Measurements from ENCODE around the gene VWA5A.

VWA5A gene, protein sequence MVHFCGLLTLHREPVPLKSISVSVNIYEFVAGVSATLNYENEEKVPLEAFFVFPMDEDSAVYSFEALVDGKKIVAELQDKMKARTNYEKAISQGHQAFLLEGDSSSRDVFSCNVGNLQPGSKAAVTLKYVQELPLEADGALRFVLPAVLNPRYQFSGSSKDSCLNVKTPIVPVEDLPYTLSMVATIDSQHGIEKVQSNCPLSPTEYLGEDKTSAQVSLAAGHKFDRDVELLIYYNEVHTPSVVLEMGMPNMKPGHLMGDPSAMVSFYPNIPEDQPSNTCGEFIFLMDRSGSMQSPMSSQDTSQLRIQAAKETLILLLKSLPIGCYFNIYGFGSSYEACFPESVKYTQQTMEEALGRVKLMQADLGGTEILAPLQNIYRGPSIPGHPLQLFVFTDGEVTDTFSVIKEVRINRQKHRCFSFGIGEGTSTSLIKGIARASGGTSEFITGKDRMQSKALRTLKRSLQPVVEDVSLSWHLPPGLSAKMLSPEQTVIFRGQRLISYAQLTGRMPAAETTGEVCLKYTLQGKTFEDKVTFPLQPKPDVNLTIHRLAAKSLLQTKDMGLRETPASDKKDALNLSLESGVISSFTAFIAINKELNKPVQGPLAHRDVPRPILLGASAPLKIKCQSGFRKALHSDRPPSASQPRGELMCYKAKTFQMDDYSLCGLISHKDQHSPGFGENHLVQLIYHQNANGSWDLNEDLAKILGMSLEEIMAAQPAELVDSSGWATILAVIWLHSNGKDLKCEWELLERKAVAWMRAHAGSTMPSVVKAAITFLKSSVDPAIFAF

GRCh38 chr11:124114942-124115781 lies at the start of gene VWA5A:
Gene VWA5A (plus strand): TSS chr11:124115450. CDS start chr11:124117512, 2,062 bp downstream.
- peak; percentile 72 to 77 for DNase-seq

DNA sequence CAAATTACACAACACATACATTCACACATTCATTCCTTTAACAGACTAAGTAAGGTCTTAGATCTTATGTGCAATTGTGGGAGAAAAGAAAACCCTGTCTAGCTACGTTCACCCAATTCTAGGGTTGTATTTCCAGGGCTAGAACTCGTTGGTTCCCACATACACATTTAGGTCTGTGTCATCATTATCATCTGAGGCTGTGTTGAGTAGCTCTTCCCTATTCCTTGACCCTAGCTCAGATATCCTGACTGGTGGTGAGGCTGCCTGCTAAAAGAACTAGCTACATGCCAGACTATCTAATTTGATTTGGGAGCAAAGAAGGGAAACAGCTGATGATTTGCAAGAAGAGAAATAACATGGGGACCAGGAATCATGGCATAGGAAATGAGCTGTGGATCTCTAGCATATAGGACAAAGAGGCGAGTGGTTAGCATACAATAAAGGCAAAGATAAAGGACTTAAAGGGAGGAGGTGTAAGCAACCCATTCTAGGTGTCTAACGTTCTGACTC lies 46.6 kb upstream of the VWA5A start:
- DNase-seq: no peak

GRCh38 chr11:124069429-124070401 lies 45.5 kb upstream of the VWA5A start:
- DNase-seq: peak; percentile 9 to 16

- peak; percentile 54 for DNase-seq
Measured at GRCh38 chr11:124070915-124071622, 44.2 kb upstream of the VWA5A start.

DNA sequence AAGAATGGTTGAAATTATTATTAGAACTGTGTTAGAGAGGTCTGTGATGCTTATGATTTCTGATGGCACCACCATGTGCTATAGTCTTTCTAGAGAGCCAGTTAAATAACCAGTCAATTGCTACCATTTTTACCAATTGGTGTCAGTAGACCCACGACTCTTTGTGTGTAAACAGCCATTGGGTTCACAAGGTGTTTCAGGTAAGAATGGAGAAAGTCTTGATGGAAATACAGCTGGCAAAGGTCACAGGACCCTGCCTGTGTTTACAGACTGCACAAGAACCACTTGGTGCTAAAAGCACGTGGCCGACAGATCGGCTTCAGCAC lies 43.7 kb upstream of the VWA5A start:
- no peak for DNase-seq

DNA sequence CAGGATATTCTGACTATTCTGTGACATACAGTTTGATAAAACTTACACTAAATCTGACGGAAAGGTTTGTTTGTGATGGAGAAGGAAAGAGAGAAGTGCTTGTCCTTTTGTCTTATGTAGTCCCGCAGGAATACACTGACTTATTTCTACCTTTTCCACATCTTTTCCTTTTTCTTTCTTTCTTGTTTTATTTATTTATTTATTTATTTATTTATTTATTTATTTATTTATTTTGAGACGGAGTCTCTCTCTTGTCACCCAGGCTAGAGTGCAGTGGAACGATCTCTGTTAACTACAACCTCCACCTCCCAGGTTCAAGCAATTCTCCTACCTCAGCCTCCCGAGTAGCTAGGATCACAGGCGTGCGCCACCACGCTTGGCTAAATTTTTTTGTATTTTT lies 43.1 kb upstream of the VWA5A start:
- no peak for DNase-seq

GRCh38 chr11:124074554-124074953 lies 40.7 kb upstream of the VWA5A start:
- no peak for DNase-seq

DNA sequence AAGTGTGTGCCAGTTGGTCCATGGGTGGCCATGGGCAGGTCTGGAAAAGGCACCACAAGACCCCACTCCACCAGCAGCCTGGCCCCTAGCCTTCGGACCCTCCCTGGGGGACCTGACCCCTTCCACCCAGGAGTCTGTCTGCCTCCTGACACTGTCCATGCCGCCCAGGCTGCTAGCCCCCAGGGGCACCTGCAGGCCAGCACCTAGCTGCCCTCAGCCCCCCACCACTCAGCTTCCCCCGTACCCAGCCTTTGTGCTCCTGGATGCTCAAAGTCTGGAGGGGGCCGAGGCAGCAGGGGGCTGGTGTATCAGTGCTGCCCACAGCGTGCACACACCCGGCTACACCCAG lies 39.8 kb upstream of the VWA5A start:
- DNase-seq: no peak

DNA sequence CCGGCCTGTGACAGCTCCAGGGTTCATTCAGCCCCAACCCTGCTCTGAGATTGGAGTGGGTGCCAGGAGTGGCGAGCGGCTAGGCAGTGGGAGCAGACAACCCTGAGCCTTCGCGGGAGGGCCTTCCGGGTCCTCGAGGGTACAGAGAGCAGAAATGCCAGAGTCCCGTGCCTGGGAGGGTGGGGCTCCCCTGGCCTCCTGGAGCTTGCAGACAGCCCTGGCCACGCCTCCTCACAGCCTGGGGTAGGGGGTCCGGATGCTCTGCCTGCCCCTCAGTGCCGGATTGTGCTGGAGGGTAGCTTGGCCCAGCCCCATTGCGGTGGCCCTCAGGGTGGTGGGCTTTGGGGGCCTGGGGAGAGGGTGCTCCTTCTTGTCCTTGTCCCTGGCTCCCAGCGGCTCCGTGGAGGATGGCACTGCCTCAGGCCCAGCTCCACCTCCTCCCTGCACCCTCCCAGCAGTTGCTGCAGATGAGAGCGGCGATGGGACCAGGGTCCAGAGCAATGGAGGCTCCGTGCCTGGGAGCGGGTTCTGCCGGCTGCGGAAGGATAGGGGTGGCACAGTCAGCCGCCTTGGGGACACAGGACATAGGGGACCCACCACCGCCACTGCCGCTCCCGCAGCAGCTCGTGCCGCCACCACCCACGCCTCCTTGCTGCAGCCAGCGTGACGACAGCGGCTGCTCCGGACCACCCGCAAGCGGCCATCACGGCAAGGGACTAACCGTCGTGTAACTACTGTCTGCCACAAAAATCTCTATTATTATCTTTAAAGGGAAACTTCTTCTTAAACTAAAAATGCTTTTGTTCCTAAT lies 39.2 kb upstream of the VWA5A start:
- DNase-seq: no peak

GRCh38 chr11:124077266-124077665 lies 38.0 kb upstream of the VWA5A start:
- no peak for DNase-seq

DNA sequence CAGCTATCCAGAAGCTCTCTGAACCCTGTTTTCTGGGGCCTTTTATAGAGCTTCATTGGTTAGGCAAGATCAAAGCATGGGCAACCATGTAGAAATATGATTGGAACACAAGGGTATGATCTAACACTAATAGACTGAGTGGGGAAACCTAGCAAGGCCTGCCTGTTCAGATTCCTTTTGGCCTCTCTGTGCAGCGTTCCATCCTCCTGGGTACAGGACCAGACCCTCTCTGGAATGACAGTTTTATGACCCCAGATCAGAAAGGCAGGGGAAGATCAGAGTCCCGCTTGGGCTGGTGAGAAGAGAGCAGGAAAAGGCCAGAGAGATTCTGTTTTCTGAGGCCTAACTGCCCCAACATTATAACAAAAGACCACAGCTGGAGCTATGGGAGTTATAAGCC lies 36.7 kb upstream of the VWA5A start:
- no peak for DNase-seq

- no peak for DNase-seq
Measured at GRCh38 chr11:124079631-124080326, 35.5 kb upstream of the VWA5A start.

DNA sequence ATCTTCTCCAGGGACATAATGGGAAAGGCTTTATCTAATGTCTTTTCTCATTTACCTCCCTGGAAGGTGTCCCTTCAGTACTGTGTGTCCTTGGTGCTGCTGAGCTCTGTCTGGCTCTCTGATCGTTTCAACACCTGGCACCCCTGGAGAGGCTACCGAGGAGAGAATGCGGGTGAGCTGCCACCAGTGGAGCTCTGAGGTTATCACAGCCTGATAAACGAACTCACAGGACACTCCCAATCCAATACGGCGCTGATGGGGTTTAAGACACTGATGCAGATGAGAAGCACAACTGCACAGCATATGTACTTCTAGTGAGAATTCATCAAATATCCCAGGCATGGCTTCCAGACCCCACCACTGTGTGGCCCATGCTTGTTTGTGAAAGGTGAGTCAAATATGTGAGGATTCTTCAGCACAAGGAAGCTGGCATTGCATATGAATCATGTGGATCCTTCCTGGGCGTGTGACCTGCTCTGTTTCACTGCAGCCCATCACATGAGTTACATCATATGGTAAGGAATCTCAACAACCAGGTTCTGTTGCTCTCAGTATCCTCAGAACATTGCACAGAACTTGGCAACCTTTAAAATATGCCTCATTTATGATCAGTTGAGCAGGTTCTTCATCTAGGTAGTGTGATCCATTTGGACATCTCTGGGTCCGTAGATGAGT lies 34.8 kb upstream of the VWA5A start:
- no peak for DNase-seq

DNA sequence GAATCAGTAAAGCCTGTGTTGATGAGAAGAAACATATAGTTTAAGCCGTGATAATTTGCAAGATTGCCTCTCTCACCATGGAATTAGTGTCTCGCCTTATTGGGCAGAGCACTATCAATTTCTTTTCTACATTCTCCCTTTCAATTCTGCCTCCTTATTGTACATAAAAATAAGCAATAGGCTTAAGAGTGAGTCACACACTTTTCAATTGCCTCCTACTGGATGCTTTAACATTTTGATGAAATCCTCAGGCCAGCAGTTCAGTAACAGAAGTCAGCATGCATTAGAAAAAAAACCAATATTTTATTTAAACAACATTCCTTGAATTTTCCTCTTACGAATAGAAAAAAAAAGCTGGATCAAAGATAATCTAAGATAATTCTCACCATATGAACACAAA lies 33.8 kb upstream of the VWA5A start:
- DNase-seq: no peak

- DNase-seq: no peak
Measured at GRCh38 chr11:124082371-124082770, 32.9 kb upstream of the VWA5A start.

DNA sequence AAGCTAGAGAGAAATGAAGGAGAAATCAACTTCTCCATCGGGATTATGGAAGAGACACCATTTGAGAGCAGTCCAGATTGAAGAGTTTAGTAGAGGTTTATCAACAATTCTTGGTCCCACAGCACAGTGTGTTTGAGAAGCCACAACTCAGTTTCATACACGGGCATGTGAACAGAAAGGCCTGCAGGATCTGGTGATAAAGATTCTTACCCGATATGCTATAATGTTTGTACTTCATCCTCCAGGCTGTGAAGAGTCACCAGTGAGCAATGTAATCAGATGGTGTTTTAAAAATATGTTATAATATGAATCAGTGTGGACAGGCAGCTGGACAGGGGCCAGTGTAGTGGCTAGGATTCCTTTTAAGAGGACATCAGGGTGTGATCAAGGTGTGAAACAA lies 29.7 kb upstream of the VWA5A start:
- no peak for DNase-seq

DNA sequence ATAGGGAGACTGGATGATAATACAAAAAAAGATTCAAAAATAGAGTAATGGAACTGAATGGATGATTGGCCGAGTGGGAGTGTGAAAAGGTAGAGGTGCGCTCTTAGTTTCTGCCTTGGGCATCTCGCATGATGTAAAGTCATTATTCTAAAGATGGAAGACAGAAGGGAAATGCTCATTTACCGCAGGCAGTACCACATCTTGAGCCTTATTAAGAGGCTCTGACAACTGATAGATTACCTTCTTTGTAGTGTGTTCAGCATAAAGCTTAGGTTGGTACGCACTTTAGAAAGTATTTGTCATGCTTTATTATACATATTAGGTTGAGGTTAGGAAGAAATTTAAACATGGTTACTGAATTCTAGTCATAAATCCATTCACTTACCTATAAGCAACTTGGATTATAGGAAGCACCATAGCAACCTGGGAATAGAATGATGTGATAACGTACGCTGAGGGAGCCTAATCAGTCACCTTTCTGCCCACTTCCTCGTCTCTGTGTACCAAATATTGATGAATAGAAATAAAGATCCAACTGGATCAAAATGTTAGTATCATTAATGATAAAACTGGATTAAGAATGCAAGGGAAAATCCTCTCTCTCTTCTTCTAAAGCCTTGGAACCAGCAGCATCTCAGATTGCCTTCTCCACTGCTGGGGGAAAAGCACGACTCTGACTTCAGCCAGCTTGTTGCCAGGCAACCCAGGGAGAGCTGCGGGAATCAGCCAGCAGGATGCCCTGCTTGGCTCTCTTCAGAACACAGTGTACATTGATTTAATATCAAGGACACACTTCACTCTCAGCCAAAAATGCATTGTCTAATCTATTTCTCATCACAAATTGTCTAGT lies 29.0 kb upstream of the VWA5A start:
- DNase-seq: no peak

- DNase-seq: no peak
Measured at GRCh38 chr11:124090996-124091395, 24.3 kb upstream of the VWA5A start.

Data from activated CD4-positive, alpha-beta T cell treated with anti-CD3 and anti-CD28 coated beads, Interleukin-2, amount 50 U/mL, for 4 hours (primary cell).